GM19099 (cell line): ENCODE measurements around the gene SNX13.

Experiments
- POLR2A ChIP-seq: IDR thresholded peaks from 3 replicates; pipeline ENCODE4 v1.6.1; 2011; ENCODE audit warnings: low read depth; ENCODE audit not compliant: insufficient read length; ENCODE audit errors: extremely low read depth

Gene SNX13

DNA sequence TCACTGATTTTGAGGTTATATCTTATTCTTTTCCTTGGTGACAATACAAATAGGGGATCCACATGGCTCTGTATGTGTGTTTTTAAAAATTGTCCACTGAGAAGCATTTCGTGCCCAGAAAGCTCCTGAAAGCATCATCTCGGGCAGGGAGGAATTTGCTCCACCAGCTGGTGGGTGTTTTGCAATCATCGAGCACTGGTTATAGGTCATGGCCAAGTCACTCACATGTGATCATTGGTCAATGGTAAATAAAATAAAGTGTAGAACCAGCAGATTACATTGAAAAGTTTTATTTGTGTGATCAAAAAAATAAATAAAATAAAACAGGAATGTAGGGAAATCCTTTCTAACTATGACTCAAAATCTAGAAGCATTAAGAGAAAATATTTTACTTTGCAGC lies 23.0 kb upstream of the SNX13 start:
- TF ChIP-seq POLR2A, result no peak

DNA sequence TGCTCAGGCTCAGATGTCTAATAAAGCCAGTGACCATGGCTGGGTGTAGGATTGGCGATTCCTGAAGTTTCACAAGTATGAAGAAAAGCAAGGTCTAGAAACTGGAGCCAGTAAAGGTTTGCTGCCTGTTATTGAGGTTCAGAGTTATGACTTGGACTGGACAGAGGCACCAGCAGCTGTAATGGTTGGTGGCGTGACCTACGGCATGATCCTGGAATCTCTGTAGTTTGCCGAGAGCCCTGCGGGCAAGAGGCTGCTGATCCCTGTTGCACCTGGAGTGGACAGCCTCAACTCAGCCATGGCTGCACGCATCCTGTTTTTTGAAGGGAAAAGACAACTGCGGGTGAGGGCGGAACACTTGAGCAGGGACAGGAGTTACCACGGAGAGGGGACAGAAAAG lies 22.4 kb upstream of the SNX13 start:
- no peak for TF ChIP-seq POLR2A

DNA sequence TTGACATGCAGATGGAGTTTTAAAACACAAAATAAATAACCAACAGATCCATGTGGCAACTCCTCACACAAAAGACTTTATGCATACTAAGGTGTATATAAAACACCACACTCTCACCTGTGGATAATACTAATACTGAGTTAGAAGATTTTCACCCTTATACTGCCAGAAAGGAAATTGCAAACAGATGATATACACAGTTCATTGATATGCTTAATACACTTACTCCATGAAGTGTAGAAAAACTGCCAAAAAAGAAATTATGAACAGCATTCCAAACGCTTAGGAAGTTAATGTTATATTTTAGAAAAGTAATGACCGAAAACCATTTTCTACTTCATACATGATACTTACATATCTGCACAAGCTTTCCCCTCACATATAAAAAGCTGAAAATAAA lies 17.6 kb upstream of the SNX13 start:
- TF ChIP-seq POLR2A, result no peak

DNA sequence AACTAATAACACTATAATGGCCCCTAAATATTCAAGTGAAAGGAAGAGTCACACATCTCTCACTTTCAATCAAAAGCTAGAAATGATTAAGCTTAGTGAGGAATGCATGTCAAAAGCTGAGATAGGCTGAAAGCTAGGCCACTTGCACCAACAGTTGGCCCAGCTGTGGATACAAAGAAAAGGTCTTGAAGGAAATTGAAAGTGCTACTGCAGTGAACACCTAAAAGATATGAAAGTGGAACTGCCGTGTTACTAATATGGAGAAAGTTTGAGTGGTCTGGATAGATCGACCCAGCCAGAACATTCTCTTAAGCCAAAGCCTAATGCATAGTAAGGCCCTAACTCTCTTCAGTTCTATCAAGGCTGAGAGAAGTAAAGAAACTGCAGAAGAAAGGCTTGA lies 12.1 kb upstream of the SNX13 start:
- TF ChIP-seq POLR2A, result no peak

DNA sequence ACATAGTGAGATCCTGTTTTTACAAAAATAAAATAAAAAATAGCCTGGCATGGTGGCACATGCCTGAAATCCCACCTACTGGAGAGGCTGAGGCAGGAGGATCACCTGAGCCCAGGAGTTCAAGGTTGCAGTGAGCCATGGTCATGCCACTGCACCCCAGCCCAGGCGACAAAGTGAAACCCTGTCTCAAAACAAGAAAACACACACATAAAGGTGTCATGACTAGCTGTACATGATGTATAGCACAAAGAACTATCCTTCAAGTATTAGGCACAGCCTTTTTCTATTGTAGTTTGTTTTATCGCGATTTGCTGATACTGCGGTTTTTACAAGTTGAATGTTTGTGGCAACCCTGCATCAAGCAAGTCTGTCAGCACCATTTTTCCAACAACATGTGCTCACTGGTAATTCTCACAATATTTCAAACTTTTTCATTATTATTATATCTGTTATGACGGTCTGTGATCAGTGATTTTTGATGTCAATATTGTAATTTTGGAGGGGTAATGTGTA lies 11.5 kb upstream of the SNX13 start:
- no peak for TF ChIP-seq POLR2A

DNA sequence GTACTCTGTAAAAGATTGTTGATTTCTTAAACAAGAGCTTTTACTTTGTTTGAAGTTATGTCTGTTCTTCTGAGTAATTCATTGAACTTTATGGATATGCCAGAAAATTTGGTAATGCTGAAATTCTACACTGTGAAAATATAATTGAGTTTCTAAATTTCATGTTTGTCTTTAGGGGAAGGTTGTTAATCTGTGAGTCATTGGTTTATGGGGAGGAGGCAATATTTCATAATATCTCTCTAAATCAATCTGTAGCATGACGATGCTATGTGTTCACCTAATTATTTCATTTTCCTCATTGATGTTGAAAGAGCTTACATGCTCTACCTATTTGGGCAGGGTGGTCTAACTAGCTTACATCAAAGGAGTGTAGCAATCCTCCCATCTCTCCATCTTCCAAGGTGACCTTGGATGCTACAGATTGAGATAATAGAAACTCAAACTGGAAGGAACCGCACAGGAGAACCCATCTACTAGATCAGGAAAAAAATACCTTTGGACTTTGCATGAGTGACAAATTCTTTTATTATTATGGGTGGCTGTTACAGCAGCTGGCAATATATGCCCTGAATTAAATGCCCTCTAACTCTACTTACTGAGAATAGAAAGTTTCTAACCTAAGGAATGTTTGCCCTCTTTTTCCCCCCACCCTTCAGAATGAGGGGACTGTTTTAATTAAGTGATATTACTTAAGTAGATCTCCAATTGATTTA lies 8.4 kb upstream of the SNX13 start:
- no peak for TF ChIP-seq POLR2A

DNA sequence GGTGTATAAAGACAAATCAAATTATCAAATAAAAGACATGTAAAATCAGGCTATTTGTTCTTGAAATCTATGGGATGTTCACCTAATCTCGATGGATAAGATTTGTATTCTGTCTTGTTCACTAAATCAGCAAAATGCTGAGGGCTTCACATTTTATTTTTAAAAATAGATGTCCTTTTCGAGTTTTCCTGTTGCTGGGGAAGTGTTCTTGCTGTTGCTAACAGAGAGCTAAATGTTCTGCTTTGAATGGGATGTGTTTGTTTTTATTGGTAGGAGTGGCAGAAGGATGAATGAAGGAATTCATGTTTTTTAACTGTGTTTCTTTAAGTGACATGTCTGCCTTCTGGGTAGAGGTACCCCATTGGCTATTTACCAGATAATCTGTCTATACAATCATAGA lies 7.3 kb upstream of the SNX13 start:
- no peak for TF ChIP-seq POLR2A

DNA sequence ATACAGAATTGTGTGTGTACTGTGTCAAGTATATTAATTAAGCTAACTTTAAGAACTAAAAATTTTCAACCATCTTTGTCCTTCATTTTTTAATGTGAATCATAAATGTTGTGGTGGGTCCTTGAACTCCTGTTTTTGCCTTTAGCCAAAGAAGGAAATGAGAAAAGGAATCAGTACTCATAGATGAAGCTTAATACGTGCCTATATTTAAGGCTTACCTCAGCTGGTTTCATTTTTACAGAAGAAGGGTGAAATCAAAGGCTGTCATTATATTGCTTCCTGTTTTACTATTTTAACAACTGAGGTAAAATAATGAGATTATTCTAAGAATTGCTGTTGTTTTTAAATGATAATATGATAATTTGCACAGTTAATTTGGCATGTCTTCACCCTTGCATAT lies 6.3 kb upstream of the SNX13 start:
- TF ChIP-seq POLR2A, result no peak

DNA sequence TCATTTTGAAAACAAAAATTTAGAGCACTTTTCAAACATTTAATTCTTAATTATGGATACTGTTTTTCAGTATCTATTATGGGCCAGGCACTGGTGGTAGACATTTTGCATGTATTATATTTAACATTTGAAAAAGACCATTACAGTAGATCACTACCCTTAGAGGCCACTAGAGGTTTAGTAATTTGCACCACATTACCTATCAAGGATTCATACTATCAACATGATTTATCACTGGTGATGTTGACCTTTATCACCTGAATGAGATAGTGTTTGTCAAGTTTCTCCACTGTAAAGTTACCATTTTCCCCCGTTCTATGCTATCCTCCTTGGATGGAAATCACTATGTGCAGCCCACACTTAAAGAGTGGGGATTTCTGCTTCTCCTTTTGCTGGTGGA lies 4.4 kb upstream of the SNX13 start:
- no peak for TF ChIP-seq POLR2A

DNA sequence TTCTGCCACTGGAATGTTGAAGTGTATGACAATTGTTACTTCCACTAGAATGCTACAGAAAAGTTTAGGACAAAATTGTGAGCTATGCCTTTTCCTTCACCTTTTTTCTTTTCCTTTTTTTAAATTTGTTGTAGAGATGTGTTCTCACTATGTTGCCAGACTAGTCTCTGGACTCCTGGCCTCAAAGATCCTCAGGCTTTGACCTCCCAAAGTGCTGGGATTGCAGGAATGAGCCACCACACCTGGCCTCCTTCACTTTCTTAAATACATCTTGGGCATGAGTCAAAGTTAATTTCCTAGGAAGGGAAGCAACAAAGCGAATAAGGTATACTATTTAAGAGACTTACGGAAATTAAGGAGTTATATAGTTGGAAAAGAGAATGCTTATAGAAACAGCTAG lies 2.7 kb upstream of the SNX13 start:
- no peak for TF ChIP-seq POLR2A

DNA sequence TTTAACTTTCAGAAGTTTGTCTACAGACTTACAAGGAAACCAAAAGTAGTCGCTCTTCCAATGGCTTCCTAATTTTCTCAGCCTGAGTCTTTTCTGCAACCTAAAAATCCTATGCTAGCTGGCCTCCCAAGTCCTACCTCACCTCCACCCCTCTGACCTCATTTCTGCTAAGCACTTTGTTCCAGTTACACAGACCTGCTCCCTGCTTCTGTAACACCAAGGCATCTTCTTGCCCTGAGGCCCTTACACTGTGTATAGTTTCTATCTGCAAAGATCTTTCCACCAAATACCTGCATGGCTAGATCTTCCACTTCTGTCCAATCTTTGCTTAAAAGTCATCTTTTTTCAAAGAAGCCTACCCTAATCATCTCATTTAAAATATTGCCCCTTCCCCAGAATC lies 1.9 kb upstream of the SNX13 start:
- TF ChIP-seq POLR2A, result no peak

DNA sequence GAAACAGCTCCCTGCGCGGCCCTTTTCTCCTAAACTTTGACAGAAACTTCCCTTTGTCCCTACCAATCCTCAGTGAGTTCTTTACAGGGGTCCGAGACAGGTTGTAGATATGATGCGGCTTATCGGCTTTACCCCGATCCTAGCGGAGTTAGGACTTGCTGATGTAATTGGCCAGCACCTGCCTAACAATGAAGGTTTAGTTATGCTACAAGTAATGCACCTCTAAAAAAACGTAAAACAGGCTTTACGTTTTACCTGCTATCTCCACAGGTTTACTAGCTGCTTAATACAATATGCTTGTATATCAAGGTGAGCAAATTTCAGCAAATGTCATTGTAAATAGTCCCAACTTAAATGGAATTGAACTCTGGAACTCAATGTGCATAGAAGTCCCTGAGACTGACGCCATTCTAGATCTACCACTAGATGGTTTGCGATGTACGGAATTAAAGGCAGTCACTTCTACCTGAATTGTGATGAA lies 697 bp upstream of the SNX13 start:
- TF ChIP-seq POLR2A, result no peak

DNA sequence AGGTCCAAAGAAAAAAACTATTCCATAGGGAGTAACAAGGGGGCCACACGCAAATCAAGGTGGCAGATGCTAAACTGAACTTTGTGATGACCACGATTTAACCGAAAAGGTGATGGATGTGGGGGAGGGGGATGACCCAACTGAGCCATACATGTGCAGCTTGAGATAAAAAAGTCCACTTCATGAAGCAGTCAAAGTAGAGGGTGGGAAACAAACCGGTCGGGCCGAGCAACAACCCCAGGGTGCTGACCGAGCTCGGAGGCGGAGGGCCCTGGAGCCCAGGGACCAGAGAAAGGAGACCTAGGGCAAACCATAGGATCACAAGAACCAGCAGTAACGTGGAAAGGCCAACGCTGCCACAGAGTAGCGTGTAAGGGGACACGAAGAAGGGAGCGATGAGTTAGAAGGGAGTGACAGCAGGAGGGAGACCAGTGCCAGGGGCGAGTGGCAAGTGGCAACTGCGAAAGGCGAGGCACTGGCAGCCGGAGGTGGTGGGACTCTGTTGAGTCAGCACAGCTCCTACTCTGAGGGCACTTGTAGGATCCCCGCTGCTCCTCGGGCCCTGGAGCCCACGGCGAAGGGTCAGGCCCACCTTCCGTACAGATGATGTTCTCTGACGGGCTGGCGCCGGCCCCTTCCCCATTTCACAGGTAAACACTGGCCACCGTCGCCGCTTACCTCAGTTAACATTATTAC lies 540 bp downstream of the SNX13 start:
- no peak for TF ChIP-seq POLR2A

DNA sequence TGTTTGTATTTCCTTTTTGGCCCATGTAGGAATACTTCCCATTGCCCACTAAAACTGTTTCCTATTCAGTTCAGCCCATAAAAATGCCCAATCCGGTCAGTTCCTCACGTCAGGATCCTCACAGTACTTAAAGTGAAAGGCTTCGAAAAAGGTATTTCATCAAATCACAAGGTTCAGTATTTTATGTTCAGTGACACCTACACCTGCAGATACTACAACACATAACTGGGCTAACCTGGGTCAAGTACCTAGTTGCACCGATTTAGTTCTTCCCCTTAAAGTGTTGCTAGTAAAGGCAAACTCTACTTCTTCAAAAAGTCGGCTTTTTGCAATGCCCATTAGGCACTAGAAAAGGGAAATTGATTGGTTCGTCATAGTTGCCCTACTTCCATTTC lies 1.1 kb downstream of the SNX13 start:
- TF ChIP-seq POLR2A, result no peak

DNA sequence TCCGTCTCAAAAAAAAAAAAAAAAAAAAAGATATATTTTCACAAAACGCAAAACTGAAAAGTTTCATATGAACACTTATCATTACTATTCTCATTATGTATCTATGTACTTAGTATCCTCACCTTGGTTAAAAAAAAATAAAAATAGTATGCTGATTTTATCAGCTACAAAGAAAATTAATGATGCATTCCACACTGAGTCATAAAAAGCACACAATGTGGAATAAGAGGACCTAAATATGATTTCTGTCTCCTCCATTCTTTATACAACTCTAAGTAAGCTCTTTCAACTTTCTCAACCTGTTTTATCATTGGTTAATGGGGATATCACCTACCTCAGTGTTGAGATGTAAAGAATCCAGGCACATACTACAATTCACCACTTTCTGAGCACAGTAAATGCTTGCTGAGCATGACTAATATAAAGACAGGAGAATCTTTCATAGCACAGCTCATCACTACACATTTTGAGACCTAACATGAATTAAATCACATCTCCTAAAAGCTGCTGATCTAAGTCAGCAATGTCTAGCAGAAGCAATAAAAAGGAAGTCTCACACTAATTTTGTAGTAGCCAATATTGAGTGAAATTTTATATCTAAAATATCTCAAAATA lies 2.7 kb downstream of the SNX13 start:
- no peak for TF ChIP-seq POLR2A

DNA sequence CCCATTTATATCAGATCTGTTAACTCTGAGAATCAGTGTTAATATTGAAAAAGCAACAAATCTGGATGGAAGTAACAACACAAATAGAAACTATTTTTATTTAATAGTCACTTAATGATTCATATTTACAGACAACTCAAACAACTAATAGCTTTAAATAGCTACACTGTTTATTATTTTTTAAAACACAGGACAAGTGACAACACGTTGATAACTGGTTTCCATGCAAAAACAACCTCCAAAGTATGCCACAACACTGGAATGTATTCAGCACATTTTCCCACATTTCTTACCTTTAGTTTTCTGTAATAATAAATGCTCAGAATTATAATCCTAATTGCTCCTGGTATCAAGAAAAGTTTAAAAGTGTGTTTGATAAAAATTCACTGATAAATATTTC lies 4.0 kb downstream of the SNX13 start:
- no peak for TF ChIP-seq POLR2A
